ENCODE results near the gene SLBP.

Gene SLBP

DNA sequence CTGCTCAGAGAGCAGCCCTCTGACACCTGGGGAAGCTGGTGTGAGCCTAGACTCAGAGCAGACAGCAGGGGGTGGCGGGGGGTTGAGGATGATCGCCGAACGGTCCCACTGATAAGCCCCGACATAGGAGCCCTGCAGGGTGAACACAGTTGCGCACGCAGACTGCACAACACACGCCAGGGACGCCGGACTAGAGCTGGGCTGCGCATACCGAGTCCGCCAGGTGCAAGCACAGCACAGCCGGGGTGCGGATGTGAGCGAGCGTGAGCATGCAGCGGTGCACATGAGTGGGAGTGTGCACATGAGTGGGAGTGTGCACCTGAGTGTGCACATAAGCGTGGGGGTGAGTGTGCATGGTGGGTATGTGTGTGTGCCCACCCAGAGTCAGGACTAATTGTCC lies 64.7 kb downstream of the SLBP start:
- DNase-seq, result no peak

DNA sequence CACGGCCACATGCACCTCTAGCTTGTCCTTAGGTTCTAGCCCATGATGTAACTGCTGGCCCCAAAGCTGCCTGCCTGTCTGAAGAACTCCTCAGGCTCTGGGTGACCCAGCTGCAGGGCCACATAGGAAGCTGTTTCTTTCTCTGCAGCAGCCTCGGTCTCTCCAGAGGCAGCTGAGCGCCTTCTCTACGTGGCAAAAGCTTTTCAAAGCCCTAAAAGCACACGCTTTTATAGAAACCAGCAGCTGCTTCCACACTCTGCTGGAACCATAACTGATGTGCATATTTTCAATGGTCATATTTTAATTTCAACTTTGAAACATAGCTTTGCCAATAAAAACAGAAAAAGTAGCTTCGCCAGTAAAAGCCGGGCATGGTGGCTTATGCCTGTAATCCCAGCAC lies 65.4 kb downstream of the SLBP start:
- no peak for DNase-seq

DNA sequence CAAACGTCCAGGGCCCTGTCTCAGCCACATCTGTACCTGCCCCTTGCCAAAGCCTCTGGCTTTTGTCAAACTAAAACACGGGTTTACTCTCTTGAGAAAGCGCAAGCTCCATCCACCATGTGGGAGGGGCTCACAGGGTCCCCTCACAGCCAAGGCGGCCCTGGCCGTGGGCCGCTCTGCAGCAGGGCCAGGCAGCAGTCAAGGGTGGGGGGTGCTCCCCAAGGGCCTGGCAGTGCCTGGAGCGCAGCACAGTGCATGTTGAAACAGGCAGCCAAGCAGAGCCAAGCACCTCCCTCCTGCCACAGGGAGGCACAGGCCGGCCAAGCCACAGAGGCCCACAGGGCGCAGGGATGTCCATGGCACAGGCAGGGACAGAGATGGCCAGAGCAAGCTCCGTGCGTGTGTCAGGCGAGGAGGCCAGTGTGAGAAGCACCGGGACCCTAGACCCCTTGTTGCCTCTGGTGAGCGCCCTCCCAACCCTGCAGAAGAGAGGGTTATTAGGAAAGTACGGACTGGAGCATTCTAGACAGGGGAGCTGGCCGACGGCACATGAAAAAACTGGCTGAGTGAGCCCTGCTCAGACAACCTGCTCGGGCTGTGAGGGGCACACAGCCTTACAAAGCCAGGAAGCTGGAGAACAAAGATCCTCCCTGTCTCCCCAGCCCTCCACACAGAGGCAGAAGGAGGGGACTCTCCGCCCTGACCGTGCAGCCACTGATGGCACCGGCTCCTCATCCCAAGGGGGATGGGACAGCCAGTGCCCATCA lies 67.0 kb downstream of the SLBP start:
- no peak for DNase-seq

DNA sequence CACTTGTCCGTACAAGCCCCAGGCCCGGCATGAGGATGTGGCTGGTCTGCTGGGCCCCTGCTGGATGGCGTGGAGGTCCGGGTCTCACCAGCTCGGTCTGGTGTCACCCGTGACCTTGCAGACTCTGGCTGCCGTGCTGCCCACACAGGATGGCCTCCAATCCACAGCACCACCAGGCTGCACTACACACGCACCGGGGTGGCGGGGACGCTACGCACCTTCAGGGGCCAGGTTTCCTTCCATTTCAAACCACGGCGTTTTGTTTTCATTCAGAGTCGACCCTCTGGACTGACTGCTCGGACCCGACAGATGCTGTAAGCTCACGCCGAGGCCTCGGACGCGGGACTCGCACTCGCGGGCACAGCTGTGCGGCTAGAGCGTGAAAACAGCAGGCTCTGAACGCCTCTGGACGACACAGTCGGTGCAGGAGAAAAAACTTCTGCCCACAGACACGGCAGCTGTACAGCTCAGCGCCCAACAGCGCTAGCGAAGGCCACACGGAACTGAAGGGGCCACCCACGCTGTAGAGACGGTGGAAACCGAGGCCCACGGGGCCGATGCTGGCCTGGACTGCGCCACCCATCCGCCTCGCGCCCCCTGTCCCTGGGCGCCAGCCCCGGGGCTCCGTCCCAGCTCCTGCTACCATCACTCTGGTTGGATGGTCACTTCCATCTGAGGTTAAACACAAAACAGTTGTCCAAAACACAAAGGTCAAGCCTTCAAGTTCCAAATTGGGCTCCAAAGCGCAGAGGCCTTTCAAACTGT lies 68.0 kb downstream of the SLBP start:
- DNase-seq, result no peak

All from OCI-M1 (cell line).